ENCODE results near the gene ZC3H18. TPM values are rescaled to one million over a fixed set of nuclear protein-coding genes. Genes with fewer than 3 reads are reported as not detected.

ZC3H18 gene
- total RNA-seq, 1 donor from 2014 or later = 49.2 TPM

- ATAC-seq = no peak
- peaks cover 77% of the 10 kb centered on the region for H3K36me3 ChIP-seq
These were observed 5.0 kb downstream of the ZC3H18 start for GRCh38 chr16:88575251-88575650.

GRCh38 chr16:88576307-88576706, 6.1 kb downstream of the ZC3H18 start:
- peak; percentile 57 to 73 for ATAC-seq
- DNase-seq = no peak
- no peaks in the 10 kb centered on the region for H3K9me3 ChIP-seq
- no peak overlapping the region for H3K27ac ChIP-seq
- peaks cover 32% of the 10 kb centered on the region for H3K4me1 ChIP-seq
- intact Hi-C loops (cut with DNase I) = no loop called here
- no peaks in the 10 kb centered on the region for H3K27me3 ChIP-seq (ENCODE audit: low read depth)
- no peak for TF ChIP-seq CTCF (IDR thresholded peaks at IDR 0.05)
- no peak overlapping the region for H3K4me3 ChIP-seq
- H3K36me3 ChIP-seq = peaks cover 88% of the 10 kb centered on the region

More at GRCh38 chr16:88575251-88575650, 5.0 kb downstream of the ZC3H18 start:
- Histone ChIP-seq H3K4me3 (no peak overlapping the region), H3K4me1 (peaks cover 38% of the 10 kb centered on the region), H3K9me3 (no peaks in the 10 kb centered on the region), H3K27ac (no peak overlapping the region), H3K27me3 (ENCODE audit: low read depth) (no peaks in the 10 kb centered on the region)
- intact Hi-C loops (cut with DNase I) = no loop called here
- DNase-seq = no peak
- TF ChIP-seq CTCF (IDR thresholded peaks at IDR 0.05) = no peak

- DNase-seq = no peak
- no peak overlapping the region for H3K4me3 ChIP-seq
- no peaks in the 10 kb centered on the region for H3K9me3 ChIP-seq
- H3K27ac ChIP-seq = no peak overlapping the region
- intact Hi-C loops (cut with DNase I) = no loop called here
- no peak for ATAC-seq
- H3K4me1 ChIP-seq = peaks cover 24% of the 10 kb centered on the region
- TF ChIP-seq CTCF (IDR thresholded peaks at IDR 0.05) = no peak
- peaks cover 90% of the 10 kb centered on the region for H3K36me3 ChIP-seq
- H3K27me3 ChIP-seq (ENCODE audit: low read depth) = no peaks in the 10 kb centered on the region
These were observed 7.0 kb downstream of the ZC3H18 start for GRCh38 chr16:88577166-88577565.

- Histone ChIP-seq H3K27me3 (ENCODE audit: low read depth) (no peaks in the 10 kb centered on the region), H3K4me3 (no peak overlapping the region), H3K9me3 (no peaks in the 10 kb centered on the region), H3K27ac (no peak overlapping the region), H3K36me3 (peaks cover 90% of the 10 kb centered on the region), H3K4me1 (peaks cover 16% of the 10 kb centered on the region)
- DNase-seq (no peak), ATAC-seq (no peak)
- TF ChIP-seq CTCF (IDR thresholded peaks at IDR 0.05) = no peak
- intact Hi-C loops (cut with DNase I) = no loop called here
These were observed 8.5 kb downstream of the ZC3H18 start for GRCh38 chr16:88578446-88579313.

GRCh38 chr16:88580371-88580770, 10.2 kb downstream of the ZC3H18 start:
- no peak for DNase-seq
- peaks cover 16% of the 10 kb centered on the region for H3K4me1 ChIP-seq
- intact Hi-C loops (cut with DNase I) = no loop called here
- no peak for ATAC-seq
- H3K4me3 ChIP-seq = no peak overlapping the region
- no peaks in the 10 kb centered on the region for H3K9me3 ChIP-seq
- H3K27me3 ChIP-seq (ENCODE audit: low read depth) = no peaks in the 10 kb centered on the region
- no peak overlapping the region for H3K27ac ChIP-seq
- TF ChIP-seq CTCF (IDR thresholded peaks at IDR 0.05) = no peak
- H3K36me3 ChIP-seq = peaks cover 83% of the 10 kb centered on the region

Data from lower lobe of right lung (tissue), 2 donors.